GM21786 (cell line): Measurements from ENCODE around the gene TEX54.
A peak's percentile ranks its signal among the peaks of the same experiment; 100 is the strongest.
"Not testable (repeated sequence)": the region's sequence is repeated elsewhere in the genome, so short reads cannot be mapped to it uniquely, and the experiment has no call there.

Source experiments
- ATAC-seq: cut with Tn5 transposase; IDR thresholded peaks from one replicate; pipeline ENCODE4 v1.9.1; 2021; ENCODE audit not compliant: unreplicated experiment

TEX54 gene

DNA sequence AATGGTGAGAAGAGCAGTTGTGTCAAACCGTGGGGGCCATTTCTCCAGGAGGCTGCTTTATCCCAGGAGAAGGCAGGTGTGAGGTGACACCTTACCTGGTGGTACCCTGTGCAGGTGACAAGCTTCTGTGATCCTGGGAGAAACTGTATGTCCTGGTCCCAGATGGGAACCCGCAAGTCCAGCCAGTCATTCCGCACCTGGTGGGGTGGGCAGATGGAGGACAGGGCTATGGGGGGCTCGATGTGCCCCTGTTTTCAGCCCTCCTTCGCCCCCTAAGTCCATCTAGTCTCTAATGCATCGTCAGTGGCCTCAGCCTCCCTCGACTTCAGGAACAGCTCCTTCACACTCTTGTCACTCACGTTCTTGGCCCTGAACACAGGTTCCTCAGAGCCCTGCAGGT lies 2.7 kb upstream of the TEX54 start:
- ATAC-seq = no peak

DNA sequence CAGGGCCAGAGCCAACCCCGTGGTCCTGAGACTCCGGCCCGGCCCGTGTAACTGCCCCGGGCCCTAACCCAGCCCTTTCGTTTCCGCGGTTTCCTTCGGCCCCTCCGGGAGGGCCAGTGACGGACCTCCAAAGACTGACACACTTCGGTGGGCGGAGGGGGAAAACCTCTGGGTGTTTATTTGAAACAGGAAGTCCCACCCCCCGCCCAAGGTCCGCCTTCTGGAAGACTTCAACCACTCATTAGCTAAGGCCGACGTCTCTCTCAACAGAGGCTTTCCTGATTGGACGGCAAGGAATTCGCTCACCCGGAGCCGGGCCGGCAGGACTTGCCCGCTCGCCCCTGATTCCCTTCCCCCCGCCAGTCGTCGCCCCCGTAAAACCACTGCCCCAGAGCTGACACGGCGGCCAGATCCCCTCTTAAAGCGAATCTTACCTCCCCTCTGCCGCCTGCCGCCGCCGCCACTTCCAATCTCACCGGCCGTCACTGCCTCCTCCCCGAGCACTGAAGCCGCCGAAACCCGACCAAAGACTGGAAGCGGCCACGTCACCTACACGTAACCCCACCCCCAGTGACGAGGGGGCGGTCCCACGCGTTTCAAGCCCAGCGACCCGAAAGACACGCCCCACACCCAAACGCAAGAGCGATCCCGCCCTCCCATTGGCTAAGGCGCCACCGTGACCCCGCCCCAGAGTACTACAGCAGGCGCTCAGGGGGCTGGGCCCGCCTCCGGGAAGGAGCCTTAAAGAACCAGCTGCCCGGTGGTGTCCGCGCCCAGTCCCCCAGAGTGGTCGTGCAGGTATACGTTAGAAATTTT lies 913 bp downstream of the TEX54 start, which contains the start of gene STX5:
TSS of gene STX5 (minus strand) at position 532 of the 816 bp plus-strand sequence. CDS start 808 bp downstream, outside the sequence.
- ATAC-seq = peak; percentile 89

DNA sequence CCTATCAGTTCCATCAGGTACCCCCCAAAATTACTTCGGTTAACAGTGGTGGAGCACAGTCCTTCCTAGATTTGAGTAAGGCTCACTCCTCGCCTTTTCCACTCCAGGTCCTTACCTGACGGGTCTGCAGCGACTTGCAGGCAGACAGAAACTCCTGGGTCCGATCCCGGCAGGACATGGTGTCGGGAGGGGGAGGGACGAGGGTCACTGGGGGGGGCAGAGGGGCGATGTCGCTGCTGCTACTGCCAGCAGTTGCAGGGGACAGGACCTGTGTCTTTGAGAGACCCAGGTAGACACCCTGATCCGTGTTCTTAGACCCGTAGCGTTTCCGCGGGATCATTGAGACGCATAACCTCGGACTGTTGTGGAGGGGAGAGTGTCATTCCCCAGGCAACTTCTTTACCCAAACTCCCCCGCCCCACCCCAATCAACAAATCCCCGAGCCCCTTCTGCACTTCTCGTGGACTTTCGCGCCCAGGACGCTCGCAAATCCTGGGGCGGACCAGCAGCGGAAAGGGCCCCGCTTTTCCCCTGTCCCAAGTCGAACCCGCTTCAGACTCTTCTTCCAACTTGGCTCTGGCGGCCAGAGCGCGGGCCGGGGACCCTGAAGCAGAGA lies 1.6 kb downstream of the TEX54 start:
- peak; percentile 3 for ATAC-seq

DNA sequence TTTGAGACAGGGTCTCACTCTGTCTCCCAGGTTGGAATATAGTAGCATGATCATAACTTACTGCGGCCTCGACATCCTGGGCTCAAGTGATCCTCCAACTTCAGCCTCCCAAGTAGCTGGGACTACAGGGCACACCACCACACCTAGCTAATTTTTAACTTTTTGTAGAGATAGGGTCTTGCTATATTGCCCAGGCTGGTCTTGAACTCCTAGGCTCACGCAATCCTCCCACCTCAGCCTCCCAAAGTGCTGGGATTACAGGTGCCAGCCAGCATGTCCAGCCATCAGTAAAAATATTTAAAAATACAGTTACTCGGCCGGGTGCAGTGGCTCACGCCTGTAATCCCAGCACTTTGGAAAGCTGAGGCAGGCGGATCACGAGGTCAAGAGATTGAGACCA lies 4.5 kb downstream of the TEX54 start:
- not testable (repeated sequence) for ATAC-seq

DNA sequence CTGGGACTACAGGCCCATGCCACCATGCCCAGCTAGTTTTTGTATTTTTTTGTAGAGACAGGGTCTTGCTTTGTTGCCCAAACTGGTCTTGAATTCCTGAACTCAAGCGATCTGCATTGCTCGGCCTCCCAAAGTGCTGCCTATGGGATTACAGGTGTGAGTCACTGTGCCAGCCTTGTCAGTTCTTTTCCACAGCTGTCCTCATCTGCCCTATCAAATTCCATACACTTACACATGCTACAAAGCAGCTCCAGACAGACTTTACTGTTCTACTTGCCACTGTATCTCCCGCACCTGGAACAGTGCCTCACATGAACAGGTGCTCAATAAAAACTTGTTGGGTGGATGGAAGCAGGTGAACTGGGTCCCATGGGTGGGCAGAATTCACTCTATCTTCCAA lies 9.0 kb downstream of the TEX54 start:
- no peak for ATAC-seq

DNA sequence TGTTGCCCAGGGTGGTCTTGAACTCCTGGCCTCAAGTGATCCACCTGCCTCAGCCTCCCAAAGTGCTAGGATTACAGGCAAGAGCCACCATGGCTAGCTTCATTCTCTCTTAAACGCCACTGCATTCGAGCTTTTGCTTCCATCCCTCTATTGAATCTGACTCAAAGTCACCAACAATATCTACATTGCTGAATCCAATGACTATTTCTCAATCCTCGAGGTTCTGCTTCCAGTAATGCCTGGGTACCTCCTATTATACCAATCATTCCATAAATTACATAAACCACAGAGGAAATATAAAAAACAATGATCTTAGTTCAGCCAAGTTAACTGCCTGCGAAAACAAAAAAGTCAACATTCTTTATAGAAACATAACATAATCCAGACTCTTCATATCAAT lies 15.5 kb downstream of the TEX54 start:
- no peak for ATAC-seq

DNA sequence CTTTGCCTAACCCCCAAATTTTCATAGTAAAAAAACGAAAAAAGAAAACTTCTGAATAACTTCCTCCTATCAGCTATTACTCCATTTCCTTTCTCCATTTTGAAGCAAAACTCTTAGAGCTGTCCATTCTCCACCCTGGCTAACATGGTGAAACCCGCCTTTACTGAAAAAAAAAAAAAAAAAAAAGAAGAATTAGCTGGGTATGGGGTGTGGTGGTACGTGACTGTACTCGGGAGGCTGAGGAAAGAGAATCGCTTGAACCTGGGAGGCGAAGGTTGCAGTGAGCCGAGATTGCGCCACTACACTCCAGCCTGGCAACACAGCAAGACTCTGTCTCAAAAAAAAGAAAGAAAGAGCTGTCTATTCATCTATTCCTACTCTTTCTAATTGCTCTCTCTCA lies 16.1 kb downstream of the TEX54 start:
- no peak for ATAC-seq

DNA sequence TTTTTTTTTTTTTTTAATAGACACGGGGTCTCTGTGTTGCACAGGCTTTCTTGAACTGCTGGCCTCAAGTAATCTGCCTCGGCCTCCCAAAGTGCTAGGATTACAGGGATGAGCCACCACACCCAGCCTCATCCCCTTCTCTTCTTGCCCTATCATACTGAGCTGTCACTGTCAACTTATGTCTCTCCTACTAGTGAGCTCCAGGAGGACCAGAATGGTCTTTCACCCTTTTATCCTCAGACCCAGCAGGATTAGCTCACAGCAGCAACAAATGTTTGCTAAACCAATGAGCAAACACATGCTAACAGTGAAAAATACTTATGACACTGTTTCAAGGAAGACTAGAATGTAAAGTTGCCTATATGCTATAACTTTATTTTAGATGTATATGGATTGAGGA lies 21.0 kb downstream of the TEX54 start:
- no peak for ATAC-seq

DNA sequence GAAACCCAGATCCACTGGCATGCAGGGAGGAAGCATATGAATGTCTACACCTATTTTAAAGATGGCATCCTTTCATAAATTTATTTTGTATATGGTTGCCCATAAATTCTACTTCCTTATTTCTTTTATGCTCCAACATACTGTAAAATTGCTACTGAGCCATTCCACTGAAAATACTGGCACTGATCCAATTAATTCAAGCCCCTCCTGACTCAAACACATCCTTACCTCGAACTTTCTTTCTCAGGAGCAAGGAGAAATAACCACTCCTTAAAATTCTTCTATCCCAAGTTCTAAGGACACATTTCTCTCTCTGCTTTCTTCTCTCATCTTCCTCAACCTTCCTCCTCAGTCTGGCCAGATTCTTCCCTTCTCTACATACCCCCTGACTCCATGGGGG lies 21.9 kb downstream of the TEX54 start:
- no peak for ATAC-seq

DNA sequence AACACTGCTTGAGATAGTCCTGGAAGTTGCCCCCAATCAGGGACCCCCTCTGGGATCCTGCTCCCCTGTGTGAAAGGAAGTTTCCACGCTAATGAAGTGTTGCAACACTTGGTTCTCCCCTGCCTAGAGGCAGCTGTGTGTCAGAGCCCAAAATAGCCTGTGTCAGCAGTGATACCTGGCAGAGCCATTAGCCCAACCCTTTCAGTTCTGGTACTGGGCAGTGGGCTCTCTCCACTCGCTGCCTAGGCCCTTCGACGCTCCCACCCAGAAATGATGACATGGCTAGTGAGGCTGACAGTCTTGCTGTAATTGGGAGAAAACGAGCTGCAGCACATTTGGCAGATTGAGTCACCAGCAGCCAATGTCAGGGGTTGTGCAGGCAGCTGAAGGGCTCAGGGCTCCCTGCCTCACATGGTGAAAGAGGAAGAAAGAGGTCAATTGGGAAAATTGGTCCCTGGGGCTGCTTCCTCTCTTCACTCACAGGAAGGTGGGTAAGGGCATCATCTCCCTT lies 26.0 kb downstream of the TEX54 start:
- no peak for ATAC-seq

DNA sequence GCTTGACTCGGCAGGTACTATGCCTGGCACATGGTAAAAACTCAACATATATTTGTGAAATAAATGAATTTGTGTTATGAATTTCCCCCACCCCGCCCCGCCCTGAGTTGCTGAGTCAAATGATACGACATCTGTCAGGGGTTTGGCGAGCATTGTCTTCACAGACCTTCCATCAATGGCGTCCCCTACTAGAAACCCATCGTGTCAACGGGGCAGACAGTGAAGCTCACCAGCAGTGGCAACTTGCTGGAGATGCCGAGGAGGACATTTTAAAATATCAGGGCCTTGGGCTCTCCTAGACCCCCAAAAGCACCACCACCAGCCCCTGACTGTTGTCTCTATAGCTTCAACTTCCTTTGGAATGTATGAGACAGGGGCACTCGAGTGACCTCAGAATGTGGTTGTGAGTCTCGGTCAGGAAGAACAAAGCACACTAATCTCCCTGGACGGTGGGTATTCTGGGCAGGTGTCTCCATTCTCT lies 26.6 kb downstream of the TEX54 start:
- no peak for ATAC-seq

DNA sequence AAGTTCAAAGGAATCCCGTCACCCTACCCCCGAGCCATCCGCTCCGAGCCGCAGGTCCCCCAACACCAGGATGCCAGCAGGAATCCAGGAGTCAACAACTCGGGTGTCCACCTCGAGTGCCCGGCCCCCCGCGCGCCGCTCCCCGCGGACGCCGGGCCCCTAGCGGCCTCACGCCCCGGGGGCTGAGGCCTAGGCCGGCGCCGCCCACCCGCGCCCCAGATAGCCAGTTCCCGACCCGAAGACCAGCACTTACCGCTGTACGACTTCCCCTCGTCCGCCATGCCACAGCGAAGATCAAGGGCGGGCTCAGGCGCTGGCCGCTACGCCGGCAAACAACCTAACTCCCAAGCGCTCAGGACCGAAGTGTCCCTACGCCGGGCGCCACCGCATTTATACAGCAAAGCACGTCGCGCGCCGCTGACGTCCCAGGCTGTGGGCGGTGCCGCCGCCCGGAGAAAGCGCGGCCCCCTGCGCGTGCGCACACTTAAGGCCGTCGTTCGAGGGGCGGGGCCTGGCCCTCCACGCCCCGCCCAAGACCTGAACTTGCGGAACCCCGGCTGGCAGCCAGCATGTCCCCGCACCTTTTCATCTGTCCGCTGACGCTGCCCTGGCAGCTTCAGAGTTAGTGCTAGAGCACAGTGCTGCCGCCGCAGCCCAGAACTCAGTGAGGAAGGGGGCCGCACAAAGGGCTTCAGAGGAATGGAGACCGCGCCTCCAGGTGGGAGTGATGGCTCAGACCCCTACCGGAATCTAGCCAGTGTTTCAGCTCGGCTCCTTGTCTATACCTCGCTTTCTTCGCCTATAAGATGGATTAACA lies 27.4 kb downstream of the TEX54 start, which contains the start of gene NXF1:
TSS of gene NXF1 (minus strand) at position 365 of the 817 bp plus-strand sequence. CDS start at position 281, 84 bp downstream.
- peak; percentile 74 for ATAC-seq

DNA sequence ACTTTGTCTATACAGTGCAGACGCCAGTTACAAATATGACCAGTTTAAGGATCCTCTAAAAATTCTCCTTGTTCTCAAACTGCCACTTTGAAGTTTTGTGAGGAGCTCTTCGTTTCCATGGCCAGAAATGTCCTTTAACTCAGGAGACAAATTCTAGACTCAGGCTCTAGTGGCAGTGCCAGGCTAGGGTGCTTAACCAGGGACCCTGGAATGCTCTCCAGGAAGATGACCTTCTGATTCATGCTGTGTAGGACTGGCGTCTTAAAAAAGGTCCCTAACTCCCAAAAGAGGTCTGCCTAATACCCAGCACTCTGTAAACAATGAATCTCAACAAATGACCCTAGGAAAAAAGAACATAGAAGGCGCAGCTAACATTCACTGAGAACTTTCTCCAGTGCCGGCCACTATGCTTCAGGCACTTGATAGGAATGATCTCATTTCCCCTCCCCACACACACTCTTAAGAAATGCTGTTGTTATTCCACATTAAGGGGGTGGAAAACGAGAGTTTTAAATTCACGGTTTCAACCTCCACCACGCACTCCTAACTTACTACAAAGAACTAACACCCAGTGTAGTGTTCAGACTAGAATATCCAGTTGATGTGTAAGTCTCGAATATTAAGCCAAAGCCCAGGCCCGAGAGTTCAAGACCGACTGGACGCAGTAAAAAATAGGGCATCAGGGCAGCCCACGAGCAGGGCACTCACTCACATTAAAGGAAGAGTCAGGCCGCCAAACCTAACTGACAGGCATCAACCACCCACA lies 28.1 kb downstream of the TEX54 start:
- ATAC-seq = no peak

DNA sequence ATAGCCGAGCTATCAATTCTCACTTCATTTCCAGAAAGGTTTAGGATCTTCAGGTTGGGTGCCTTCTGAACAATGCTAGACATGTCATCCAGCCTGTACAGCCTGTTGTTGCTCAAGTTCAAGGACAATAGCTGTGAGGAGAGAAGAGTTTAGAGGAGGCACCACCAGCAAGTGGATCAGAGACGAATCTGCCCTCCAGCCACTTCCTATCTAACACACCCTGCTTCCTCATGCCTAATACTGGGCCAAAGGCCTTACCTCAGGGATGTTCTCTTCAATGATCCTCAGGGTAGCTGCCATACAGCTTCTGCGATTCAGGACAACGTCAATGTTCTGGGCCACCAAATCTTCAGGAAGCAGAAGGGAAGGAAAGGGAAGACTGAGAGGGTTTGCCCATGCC lies 31.6 kb downstream of the TEX54 start:
- no peak for ATAC-seq

DNA sequence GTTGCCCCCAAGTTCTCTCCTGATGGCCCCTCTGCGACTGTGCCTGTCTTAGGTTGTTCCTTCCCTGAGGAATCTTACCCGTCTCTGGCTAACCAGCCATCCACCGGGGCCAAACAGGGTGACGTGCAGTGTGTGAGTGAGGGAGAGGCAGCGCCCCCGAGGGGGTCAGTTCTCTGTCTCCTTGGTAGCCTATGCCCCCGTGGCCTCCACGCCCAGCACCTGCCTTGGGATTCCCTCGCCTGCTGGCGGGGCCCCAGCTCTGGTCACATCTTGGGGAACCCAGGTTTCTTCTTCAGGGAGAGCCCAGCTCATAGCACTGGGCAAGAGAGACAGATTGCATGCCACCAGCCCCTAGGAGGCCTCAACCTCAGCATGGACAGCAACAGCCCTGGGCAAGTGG lies 33.2 kb downstream of the TEX54 start:
- ATAC-seq = no peak

DNA sequence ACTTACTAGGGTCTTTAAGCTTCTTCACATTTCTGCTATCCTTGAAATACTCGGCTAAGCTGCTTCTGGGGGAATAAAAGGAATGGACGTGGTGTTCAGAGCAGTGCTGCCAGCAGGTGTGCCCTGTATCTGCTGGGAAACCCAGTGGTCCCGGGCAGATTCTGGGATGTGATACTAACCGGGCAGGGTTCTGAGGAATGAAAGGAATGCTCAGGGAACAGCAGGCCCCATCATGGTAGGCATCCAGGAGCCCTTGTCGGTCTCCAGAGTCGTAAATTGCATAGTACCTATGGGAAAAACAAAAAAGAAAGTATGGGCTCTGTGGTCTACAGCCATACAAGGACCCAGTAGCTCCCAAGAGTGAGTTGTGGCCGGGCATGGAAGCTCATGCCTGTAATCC lies 36.4 kb downstream of the TEX54 start:
- ATAC-seq = no peak

DNA sequence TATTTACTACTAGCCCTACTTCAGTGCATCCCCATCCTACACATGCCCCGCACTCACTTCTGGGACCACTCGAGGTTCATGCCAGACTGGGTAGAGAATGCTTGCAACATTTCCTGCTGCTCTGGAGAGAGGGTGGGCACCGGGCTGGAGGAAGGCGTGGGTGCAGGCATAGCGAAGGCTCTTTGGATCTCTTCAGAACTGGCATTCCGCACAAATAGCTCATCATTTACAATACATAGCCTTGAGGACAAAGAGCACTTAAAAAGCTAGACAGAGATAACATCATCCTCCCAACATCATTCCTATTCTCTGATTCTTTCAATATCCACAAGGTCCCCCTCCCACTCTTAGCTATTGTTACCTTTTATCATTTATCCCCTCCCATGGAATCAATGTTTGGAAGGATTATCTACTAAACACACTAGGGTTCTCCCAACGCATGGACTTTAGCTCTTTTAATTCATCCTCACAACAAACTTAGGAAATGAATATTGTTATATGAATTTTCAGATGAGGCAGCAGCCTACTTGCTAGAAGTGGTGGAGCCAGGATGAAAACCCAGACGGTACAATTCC lies 38.4 kb downstream of the TEX54 start:
- ATAC-seq = no peak

DNA sequence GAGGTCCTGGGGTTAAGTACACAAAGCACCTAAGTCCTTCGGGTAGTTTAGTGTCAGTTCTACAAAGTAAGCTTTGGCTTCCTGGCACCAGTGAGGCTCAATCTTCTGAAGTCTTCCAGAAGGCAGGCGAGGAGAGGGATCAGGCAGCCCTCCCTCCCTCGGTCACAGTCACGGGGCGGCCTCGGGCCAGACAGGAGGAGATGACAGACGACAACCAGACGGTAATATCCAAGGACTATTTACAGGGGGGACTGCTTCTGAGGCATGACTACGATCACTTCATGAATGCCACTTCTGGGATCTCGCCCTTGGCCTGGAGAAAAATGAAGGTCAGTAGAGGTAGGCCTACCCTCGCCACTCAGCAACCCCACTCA lies 40.5 kb downstream of the TEX54 start:
- peak; percentile 3 for ATAC-seq

DNA sequence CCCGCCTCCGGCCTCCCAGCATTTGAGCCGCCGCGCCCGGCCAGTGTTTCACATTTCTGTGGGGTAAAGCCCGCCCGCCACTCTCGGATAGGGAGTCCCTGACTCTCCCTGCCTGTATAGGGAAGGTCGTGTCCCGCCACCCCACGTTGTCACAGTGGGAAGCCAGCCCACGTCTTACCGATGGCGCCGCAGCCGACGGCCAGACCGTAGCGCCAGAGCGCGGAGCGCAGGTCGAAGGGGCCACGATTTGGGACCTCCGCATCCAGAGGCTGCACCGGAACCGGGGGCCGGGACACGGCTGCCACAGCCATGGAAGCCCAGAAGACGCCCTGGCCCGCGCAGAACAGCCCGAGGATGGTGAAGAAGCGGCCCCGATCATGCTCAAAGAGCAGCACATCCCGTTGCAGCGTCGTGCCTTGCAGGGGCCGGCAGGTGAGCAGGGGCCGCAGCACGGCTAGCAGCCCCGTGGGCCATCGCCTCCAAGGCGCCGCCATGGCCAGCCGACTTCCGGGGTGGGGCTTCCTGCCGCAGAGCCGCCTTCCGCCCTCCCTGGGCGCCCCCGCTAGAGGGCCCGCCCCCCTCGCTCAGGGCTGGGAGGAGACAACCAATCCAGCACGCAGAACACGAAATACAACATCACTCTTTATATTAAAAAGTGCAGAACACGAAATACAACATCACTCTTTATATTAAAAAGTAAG lies 41.0 kb downstream of the TEX54 start, which contains the start of gene TMEM223:
TSS of gene TMEM223 (minus strand) at position 506 of the 701 bp plus-strand sequence. CDS start at position 494, 12 bp downstream.
- peak; percentile 68 for ATAC-seq
